LoVo (cell line): ENCODE measurements around the gene MAP3K5.

Source experiments
- DNase-seq: peaks from one replicate; pipeline ENCODE4 v3.0.0-alpha.2; 2016; ENCODE audit warnings: low spot score

MAP3K5 gene

DNA sequence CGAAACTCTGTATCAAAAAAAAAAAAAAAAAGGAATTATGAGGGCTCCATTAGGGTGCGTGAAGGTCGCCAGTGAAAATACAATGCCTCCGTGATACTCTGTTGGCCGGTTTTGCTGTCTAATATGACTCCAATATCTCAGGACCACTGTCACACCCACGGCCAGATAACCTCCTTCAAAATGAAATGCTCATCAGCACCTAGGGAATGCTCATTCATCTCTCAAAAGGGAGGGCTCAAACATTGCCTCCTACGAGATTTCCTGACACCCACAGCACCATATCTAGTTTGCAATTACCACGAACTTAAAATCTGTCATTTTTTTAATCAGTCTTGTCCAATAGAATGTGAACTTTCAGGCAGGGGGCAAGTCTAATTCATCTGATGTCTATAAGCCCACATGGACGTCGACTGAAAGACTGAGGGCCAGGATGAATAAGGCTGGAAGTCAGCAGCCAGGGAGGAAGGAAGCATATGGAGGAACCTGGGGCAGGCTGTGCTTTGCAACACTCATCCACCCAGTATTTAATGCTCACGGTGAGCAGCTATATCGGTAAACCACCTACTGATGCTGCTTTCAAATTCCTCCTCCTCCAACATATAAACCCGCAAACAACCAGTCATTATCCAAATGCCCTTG is 42.8 kb downstream of the MAP3K5 start:
- DNase-seq = no peak

DNA sequence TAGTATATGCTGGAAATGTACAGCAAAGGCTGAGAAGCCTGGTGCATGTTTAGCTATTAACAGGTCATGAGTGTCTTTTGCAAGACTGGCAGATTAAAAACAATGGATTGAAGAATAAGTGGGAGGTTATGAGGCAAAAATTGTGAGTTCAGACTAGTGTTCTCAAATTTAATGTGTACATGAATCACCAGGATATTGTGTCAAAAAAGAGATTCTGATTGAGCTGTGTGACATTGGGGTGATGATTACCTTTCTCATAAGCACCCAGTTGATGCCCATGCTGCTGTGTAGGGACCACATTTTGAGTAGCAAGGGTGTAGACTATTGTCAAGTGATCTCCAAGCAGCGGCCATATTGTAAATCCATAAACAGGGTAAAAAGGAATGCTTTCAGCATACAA is 44.8 kb downstream of the MAP3K5 start:
- no peak for DNase-seq

DNA sequence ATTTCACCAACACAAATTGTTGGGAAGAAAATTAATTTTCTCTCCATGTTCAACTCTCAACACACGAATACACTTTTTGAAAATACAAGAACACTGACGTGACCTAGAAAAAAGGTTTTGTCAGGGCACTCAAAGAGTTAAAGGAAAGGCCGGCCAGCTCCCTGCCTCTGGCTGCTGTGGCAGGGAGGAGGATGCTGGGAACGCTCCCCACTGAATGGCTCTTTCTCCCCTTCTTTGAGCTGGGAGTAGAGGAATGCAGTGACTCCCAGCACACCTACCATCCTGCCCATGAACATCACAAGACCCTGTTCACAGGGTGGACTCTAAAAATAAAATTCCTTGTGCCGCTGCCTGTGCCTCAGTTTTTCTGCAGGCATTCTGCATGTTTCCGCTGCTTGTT is 47.0 kb downstream of the MAP3K5 start:
- DNase-seq = no peak

DNA sequence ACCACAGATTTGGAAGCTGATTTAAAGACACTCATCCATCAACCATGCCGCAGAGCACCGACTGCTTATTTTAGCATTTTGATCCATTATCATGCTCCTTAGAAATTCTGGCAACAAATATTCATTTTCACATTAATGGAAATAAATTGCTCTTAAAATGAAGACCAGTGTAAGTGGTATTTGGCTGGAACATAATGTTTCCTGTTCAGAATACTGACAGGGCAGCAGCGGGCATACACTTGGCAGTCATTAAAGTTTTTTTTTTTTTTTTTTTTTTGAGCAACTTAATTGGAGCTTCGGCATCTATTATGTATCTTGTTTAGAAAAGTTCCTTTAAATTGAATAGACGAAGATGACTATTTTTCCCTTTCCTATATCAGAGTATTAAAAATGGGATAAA is 47.4 kb downstream of the MAP3K5 start:
- no peak for DNase-seq

DNA sequence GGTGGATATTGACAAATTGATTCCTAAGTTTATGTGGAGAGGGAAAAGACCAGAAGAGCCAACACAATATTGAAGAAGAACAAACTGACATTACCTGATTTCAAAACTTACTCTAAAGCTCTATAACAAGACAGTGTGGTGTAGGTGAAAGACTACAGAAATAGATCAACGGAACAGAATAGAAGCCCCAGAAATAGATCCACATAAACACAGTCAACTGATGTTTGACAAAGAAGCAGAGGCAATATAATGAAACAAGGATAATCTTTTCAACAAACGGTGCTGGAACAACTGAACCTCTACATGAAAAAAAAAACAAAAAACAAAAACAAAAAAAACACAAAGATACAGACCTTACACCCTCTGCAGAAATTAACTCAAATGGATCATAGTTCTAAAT is 50.2 kb downstream of the MAP3K5 start:
- DNase-seq = no peak

DNA sequence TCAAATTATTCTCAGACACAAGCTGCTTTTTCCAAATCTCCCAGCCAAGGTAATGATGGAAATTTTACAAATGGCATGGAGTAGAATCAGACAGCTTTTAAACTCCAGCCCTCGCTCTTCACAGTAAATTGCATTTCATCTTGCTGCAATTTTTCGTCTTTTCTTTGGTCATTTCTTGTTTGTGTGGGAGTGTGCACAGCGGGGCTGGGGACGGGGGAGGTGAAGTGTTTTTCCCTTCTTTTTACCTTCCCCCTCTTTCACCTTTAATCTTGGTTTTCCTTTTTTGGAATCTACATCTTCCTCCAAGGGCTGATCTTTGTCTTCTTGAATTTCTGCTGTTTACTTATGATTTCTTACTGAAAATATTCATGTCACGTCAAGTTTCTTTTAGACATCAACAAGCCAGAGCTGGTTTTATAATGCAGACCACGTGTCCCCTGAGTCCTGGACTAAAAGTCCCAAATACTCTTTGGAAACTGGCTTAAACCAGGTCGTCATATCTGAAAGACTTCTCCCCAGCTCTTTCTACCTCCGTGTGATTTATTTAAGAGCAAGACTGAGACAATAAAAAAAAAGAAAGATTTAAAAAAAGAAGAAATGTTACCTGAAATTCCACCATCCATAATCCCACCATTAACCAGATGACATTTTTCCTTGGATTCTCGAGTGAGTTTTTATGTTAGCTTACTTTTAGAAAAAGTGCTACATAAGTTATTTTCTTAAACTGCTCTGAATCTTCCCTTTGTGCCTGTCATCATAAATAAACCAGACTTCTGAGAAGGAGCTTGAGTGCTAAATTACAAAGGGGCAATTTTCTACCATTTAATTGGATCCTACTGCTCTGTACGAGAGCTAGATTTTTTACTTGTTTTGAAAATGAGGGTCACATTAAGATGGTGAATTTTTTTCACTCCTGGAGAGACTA is 52.0 kb downstream of the MAP3K5 start:
- DNase-seq = no peak

DNA sequence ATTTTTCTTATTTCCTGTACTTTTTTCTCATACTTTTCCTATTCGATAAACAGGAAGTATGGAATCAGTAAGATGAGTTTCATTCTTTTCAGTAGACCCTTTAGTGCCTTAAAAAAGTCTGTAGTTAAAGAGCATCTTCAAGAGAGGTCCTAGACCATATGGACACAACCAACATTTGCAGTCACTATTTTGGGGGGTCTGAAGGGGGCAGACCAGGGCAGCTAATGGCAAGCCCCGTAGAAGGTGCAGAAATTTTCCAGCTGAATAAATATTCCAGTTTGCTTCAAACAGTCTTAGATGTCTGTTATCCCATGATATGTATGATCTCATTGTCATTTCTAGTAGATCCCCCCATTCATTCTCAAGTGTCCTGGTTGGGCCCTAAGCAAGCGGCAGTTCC is 52.8 kb downstream of the MAP3K5 start:
- no peak for DNase-seq

DNA sequence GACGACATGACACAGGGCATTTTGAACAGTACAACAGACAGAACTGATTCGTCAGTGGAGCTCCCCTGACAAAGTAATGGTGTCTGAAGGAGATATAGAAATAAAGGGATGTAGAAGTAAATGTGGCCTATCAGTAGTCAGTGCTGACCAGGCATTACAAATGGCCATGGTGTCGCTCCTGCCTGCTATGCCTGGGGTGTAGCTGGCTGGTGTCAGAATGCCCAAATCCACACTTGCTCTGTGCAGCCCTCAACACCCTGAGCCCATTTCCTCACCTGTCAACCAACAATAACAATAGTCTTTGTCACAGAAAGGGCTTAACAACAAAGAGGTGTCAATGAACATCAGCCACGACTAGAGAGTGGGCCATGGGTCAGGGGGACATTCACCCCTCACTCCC is 53.2 kb downstream of the MAP3K5 start:
- DNase-seq = no peak

DNA sequence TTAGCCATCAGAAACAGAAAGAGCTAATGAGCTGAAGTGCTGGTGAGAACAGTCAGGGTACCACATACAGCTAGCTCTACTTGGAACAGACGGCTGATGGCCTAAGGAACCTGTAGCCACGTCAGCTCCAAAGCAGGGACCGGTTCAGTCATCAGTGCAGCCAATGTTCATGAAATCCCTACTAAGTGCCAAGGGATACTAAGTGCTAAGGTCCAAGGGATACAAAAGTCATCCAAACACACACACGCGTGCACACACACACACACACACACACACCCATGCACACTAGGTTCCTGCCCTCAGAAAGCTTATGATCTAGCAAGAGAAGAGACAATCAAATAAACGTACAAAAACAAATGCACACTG is 53.6 kb downstream of the MAP3K5 start:
- DNase-seq = no peak

DNA sequence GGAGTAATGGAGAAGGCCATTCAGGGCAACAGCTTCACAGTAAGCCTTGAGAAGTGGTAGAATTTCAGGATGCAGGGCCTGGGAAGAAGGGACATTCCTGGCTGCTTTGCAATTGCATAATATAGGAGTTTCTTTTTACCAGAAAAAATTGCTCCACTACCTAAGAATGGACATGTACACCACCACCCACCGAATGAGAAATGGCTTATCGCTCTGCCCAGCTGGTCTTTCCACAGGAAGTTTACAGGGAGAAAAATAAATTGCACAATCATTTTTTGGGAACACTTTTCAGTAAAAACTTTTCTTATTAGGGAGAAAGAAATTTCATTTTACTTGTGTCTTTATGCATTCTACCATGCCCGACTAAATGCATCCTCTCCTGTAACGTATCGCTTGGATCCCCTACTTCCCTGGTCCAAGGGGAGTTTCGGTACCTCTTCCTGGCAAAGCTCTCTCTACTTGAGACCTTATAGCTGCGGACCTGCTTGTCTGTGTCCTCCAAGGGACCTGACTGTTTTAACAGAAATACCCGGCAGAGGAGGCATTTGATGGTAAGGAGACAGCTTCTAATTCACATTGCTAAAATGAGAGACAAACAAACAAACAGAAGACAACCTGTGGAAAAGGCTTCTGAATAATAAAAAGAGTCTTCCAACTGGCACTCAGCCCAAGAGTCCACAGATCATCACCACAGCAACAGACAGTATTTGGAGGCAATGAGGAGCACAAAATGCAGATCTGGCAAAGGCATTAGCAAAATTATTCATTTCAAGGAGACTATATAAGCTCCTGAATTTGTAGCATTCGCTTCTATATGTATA is 54.2 kb downstream of the MAP3K5 start:
- no peak for DNase-seq

DNA sequence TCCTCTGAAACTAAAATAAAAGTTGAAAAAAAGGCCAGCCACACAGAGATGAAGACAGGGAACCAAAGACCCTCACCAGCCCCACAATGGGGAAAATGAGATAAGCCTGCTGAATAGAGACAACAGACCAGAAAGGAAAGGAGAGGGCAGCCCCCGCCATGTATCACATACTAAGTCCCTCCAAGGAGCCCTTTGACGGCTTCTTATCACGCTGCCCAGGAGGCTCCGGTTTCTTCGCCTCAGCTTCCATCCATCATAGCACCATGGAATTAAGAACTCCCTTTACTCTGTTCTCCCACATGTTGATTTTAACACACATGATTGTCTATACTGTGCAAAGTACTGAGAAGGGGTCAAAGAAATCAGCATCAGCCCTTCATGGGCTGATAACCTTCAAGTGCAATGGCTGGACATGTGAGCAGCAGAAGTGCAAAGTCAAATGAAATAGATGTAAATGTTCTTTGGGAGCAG is 54.9 kb downstream of the MAP3K5 start:
- no peak for DNase-seq

DNA sequence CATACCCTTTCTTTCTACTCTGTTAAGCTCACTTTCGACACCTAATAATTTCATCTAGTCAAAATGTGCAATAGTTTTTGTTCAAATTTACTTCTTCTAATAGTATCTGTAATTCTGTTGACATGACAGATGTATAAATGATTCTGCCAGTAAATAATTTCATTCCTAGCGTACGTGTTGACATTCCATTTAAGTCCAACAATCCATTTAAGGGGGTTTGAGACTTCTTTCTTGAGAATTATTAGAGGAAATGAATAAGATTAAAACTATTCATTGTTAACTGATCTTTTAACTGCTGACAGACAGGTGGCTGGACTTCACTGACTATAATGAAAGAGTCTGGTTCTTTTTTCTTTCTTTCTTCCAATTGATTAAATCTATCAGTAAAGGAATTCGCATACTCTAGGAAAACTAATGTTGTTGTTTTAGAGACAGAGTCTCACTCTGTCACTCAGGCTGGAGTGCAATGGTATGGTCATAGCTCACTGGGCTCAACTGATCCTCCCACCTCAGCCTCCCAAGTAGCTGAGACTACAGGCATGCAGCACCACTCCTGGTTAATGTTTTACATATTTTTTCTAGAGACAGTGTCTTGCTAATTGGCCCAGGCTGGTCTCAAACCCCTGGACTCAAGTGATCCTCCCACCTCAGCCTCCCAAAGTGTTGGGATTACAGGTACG is 55.9 kb downstream of the MAP3K5 start:
- no peak for DNase-seq

DNA sequence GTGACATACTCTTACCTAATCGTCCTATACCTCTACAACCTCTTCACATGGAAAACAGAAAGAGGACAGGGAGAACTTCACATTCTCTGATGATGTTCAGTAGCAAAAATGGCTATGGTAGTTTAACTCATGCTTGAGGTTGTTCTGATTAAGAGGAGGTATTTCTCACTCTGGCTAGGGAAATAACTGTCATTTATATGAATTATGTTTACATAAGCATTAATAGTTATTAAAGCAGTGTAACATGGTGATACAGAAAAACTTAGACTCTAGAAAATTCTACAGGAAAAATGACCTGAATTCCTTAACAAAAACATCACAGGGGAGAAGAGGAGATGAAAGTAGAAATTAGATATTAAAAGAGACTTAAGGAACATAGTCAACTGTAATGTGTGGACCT is 57.3 kb downstream of the MAP3K5 start:
- DNase-seq = no peak

DNA sequence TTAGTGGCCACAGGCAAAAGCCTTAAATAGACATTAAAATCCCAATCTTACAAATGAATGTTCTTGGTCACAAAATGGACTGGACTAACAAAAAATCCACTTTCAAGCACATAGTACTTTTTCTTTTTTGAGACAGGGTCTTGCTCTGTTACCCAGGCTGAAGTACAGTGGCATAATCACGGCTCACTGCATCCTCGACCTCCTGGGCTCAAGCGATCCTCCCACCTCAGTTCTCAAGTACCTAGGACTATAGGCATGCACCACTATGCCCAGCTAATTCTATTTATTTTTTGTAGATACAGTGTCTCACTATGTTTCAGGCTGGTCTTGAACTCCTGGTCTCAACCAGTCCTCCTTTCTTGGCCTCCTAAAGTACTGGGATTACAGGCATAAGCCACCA is 59.4 kb downstream of the MAP3K5 start:
- DNase-seq = no peak

DNA sequence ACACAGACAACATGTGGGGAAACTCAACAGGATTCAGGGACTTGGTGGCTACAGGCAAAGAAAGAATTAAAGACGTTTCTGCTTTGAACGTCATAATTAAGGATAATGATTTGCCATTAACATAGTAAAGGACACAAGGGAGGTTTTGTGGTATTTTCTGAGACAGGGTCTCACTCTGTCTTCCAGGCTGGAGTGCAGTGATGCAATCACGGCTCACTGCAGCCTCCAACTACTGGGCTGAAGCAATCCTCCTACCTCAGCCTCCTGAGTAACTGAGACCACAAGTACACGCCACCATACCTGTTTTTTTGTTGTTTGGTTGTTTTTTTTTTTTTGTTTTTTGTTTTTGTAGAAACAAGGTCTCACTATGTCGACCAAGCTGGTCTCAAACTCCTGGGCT is 62.4 kb downstream of the MAP3K5 start:
- DNase-seq = no peak

DNA sequence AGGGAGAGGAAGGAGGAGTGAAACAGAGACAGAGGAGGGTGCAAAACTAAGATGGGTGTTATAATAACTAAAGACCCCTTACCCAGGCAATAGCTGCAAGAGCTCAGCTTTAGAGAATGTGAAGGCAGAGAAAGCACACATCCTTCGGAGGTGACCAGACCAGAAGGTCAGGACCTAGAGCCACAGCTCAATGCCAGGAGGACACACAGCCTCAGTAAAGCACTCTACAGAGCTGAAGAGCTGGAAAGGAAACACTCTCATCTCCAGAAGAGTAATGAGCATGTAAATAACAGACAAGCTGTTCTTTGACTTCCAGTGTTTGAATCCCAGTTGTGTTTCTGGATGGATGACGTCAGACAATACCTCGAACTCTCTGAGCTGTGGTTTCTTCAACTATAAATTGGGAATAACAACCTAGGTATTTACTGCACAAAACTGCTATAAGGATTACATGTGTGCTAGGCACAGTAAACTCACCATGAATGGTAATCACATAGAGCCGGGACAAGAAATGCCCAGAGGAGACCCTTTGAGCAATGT is 63.2 kb downstream of the MAP3K5 start:
- no peak for DNase-seq

DNA sequence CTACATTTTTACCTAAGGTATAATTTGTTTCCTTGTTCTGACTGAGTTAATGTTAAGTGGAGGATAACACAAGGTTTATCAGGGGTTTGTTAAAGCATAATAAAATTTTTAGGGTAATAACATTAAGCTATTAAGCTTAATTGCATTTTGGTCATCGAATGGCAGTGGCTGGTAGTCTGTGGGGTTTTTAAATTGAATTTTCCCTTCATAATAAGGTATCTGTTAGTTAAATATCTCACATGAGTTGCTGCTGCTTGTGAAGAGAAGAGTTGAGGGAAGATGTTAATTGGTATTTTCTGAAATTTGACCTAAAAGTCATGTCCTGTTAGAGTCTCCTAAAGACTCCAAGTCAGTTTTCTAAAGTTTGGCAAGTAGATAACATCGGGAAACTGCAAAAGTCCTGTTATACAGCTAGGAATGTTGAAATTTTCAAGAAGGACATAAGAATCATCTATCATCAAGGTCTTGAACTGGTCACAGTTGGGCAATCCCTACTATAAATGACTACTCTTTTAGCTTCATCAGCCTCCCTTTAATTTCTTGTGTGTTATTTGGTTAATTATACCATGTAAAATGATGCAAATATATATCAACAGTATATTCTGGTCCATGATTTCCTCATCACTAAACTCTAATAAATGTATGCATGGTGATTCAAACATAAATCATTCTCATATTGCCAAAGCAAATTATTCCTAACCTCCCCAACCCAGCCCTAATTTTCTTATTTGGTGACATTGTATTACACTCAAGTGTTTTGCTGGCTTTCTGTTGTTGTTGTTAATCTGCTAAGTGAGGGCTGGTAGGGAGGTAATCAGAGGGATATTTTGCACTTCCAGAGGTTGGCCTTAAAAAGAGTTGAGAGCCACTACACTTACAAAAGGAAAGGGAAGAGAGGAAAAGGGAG is 64.0 kb downstream of the MAP3K5 start:
- no peak for DNase-seq

DNA sequence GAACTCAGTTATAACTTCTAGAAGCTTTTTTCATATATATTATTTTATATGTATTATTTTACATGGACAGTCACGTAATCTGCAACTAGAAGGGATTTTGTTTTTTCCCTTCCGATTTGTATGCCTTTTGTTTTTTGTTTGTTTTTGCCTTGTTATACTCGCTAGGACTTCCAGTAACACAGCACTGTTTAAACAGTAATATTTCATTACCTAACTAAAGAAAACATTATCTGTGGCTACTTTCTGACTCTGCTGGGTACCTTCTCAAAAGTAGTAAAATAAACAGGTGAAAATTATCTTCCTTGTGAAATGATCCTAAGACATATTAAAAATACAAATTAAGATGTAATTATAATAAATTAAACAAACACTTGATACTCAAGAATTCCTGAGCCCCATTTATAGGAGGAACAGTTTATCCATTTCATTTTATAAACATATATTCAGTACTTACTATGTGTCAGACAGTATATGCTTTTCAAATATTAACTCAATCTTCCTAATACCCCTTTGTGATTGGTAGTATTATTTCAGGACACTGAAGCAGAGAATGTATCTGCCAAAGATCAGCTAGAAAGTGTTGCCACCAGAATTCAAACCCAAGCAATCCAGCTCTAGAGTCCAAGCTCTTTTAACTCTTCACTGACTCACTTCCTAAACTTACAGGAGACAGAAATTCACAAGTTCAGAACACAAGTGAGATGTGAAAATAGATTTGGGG is 65.3 kb downstream of the MAP3K5 start:
- no peak for DNase-seq

DNA sequence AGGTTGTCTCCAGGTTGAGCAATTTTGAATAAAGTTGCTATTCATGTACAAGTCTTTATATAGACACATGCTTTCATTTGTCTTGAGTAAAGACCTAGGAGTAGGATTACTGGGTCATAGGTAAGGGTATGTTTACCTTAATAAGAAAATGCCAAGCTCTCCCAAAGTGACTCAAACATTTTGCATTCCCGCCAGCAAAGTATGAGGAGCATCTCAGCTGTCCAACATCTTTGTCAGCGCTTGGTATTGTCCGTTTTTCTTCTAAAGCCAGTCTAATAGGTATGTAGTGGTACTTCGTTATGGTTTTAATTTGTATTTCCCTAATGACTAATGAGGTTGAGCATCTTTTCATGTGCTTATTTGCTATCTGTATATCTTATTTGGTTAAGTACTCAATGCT is 67.2 kb downstream of the MAP3K5 start:
- no peak for DNase-seq

DNA sequence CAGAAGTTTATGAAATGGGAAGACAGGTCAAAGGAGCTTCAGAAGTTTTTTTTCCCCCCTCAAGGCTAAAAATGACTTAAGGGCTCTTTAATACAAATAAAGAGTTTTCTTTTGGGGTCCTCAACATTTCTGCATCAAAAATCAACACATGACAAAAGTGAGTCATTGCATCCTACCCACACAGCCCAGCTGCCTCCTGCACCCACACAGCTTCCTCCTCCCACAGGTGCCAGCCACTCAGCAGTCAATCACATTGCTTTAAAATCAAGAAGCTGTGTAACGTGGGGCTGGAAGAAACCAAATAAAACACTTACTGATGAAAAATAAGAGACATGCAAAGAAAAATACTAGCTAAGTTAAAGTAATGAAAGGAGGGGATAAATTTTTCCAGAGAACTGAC is 68.5 kb downstream of the MAP3K5 start:
- peak; percentile 14 for DNase-seq
